AG08396 (cell line): ENCODE measurements around the gene ENTHD1.
A peak's percentile ranks its signal among the peaks of the same experiment; 100 is the strongest.

Source experiments
- DNase-seq: peaks from one replicate; pipeline ENCODE4 v3.0.0; 2012; ENCODE audit warnings: low spot score, mixed read lengths

The ENTHD1 gene

GRCh38 chr22:39729141-39729934 is 164.2 kb downstream of the ENTHD1 start:
- no peak for DNase-seq

GRCh38 chr22:39728236-39728860 is 165.2 kb downstream of the ENTHD1 start:
- DNase-seq = no peak

- DNase-seq = peak; percentile 22
These were observed 166.0 kb downstream of the ENTHD1 start for GRCh38 chr22:39727541-39727940.

- DNase-seq = no peak
These were observed 168.1 kb downstream of the ENTHD1 start for GRCh38 chr22:39725351-39726035.

- no peak for DNase-seq
These were observed 168.7 kb downstream of the ENTHD1 start for GRCh38 chr22:39724857-39725256.

GRCh38 chr22:39724390-39724789 is 169.2 kb downstream of the ENTHD1 start:
- DNase-seq = no peak

- DNase-seq = no peak
These were observed 169.6 kb downstream of the ENTHD1 start for GRCh38 chr22:39723899-39724351.

- DNase-seq = no peak
These were observed 170.1 kb downstream of the ENTHD1 start for GRCh38 chr22:39723463-39723862.

- no peak for DNase-seq
These were observed 171.1 kb downstream of the ENTHD1 start for GRCh38 chr22:39722501-39722900.

GRCh38 chr22:39722032-39722325 is 171.6 kb downstream of the ENTHD1 start:
- no peak for DNase-seq

- no peak for DNase-seq
These were observed 172.1 kb downstream of the ENTHD1 start for GRCh38 chr22:39721206-39722031.

GRCh38 chr22:39719559-39720450 is 173.8 kb downstream of the ENTHD1 start:
- no peak for DNase-seq

GRCh38 chr22:39718921-39719475 is 174.6 kb downstream of the ENTHD1 start:
- no peak for DNase-seq

GRCh38 chr22:39718206-39718605 is 175.4 kb downstream of the ENTHD1 start:
- DNase-seq = no peak

- DNase-seq = no peak
These were observed 176.5 kb downstream of the ENTHD1 start for GRCh38 chr22:39717099-39717498.

- DNase-seq = no peak
These were observed 177.0 kb downstream of the ENTHD1 start for GRCh38 chr22:39716534-39716933.

GRCh38 chr22:39715778-39716495 is 177.6 kb downstream of the ENTHD1 start:
- DNase-seq = no peak

- DNase-seq = no peak
These were observed 179.2 kb downstream of the ENTHD1 start for GRCh38 chr22:39714321-39714720.

GRCh38 chr22:39713799-39714290 is 179.7 kb downstream of the ENTHD1 start:
- no peak for DNase-seq
